ENCODE measurements around the gene DUS1L. TPM values are rescaled to one million over a fixed set of nuclear protein-coding genes. Genes with fewer than 3 reads are reported as not detected.

DUS1L gene
- total RNA-seq, 1 experiment from 2014 or later = 129 TPM

GRCh38 chr17:82014432-82014831, 51.2 kb downstream of the DUS1L start:
- Mint-ChIP-seq H3K9me3 (ENCODE audit: unreplicated experiment) (no peaks in the 10 kb centered on the region), H3K4me1 (ENCODE audit: low read depth, unreplicated experiment) (no peaks in the 10 kb centered on the region), H3K36me3 (ENCODE audit: insufficient read depth, unreplicated experiment) (peaks cover 31% of the 10 kb centered on the region), H3K27me3 (ENCODE audit: insufficient read depth, unreplicated experiment) (no peaks in the 10 kb centered on the region), H3K27ac (ENCODE audit: unreplicated experiment) (no peak overlapping the region), H3K4me3 (ENCODE audit: unreplicated experiment) (no peak overlapping the region)
- no peaks in the 10 kb centered on the region for H3K9me3 ChIP-seq
- POLR2A ChIA-PET = no interaction called here
- no TSS peak for BruUV-seq (replicated peaks)
- CTCF ChIA-PET = no interaction called here
- H3K27me3 ChIP-seq (replicated peaks; ENCODE audit: control insufficient read depth, insufficient read depth, low read length) = no peaks in the 10 kb centered on the region
- intact Hi-C loops (cut with micrococcal nuclease; ENCODE audit: unreplicated experiment) = no loop called here
- TF ChIP-seq CTCF (IDR thresholded peaks at IDR 0.05; ENCODE audit: insufficient read depth in 1 of 2, low read depth in 1 of 2, low read length in 1 of 2, severe bottlenecking in 1 of 2, unreplicated experiment in 1 of 2) = no peak
- H3K4me3 ChIP-seq (ENCODE audit: low read depth, low read length) = no peak overlapping the region
- no peak for DNase-seq
- no peaks in the 10 kb centered on the region; the same call in 1 of the 2 replicates for H3K36me3 ChIP-seq (ENCODE audit: control insufficient read depth, insufficient read depth, low read length)
- H3K4me1 ChIP-seq = 0 out of 2 replicates have a peak, but pooled peaks cover 4% of the 10 kb centered on the region

- BruUV-seq (replicated peaks) = no TSS peak
- TF ChIP-seq CTCF (IDR thresholded peaks at IDR 0.05; ENCODE audit: insufficient read depth in 1 of 2, low read depth in 1 of 2, low read length in 1 of 2, severe bottlenecking in 1 of 2, unreplicated experiment in 1 of 2) = no peak
- H3K9me3 ChIP-seq = no peaks in the 10 kb centered on the region
- H3K27me3 ChIP-seq (replicated peaks; ENCODE audit: control insufficient read depth, insufficient read depth, low read length) = no peaks in the 10 kb centered on the region
- no peak for DNase-seq
- H3K4me1 Mint-ChIP-seq (ENCODE audit: low read depth, unreplicated experiment) = no peaks in the 10 kb centered on the region
- ChIA-PET CTCF (no interaction called here), POLR2A (no interaction called here)
- no peaks in the 10 kb centered on the region for H3K27me3 Mint-ChIP-seq (ENCODE audit: insufficient read depth, unreplicated experiment)
- no peaks in the 10 kb centered on the region; the same call in 1 of the 2 replicates for H3K36me3 ChIP-seq (ENCODE audit: control insufficient read depth, insufficient read depth, low read length)
- 0 out of 2 replicates have a peak, but pooled peaks cover 4% of the 10 kb centered on the region for H3K4me1 ChIP-seq
- H3K27ac Mint-ChIP-seq (ENCODE audit: unreplicated experiment) = no peak overlapping the region
- no peaks in the 10 kb centered on the region for H3K9me3 Mint-ChIP-seq (ENCODE audit: unreplicated experiment)
- H3K36me3 Mint-ChIP-seq (ENCODE audit: insufficient read depth, unreplicated experiment) = peaks cover 28% of the 10 kb centered on the region
- intact Hi-C loops (cut with micrococcal nuclease; ENCODE audit: unreplicated experiment) = no loop called here
- H3K4me3 ChIP-seq (ENCODE audit: low read depth, low read length) = no peak overlapping the region
- no peak overlapping the region for H3K4me3 Mint-ChIP-seq (ENCODE audit: unreplicated experiment)
These were observed 51.8 kb downstream of the DUS1L start for GRCh38 chr17:82013772-82014321.

GRCh38 chr17:82013341-82013740, 52.3 kb downstream of the DUS1L start:
- intact Hi-C loops (cut with micrococcal nuclease; ENCODE audit: unreplicated experiment) = no loop called here
- no peak for DNase-seq
- no peaks in the 10 kb centered on the region for H3K9me3 Mint-ChIP-seq (ENCODE audit: unreplicated experiment)
- Histone ChIP-seq H3K4me1 (0 out of 2 replicates have a peak, but pooled peaks cover 4% of the 10 kb centered on the region), H3K4me3 (ENCODE audit: low read depth, low read length) (no peak overlapping the region), H3K36me3 (ENCODE audit: control insufficient read depth, insufficient read depth, low read length) (no peaks in the 10 kb centered on the region), H3K9me3 (no peaks in the 10 kb centered on the region), H3K27me3 (replicated peaks; ENCODE audit: control insufficient read depth, insufficient read depth, low read length) (no peaks in the 10 kb centered on the region)
- H3K4me3 Mint-ChIP-seq (ENCODE audit: unreplicated experiment) = no peak overlapping the region
- POLR2A ChIA-PET = no interaction called here
- BruUV-seq (replicated peaks) = no TSS peak
- H3K36me3 Mint-ChIP-seq (ENCODE audit: insufficient read depth, unreplicated experiment) = peaks cover 25% of the 10 kb centered on the region
- CTCF ChIA-PET = no interaction called here
- H3K27ac Mint-ChIP-seq (ENCODE audit: unreplicated experiment) = peak overlapping the region; percentile 55
- H3K4me1 Mint-ChIP-seq (ENCODE audit: low read depth, unreplicated experiment) = no peaks in the 10 kb centered on the region
- no peaks in the 10 kb centered on the region for H3K27me3 Mint-ChIP-seq (ENCODE audit: insufficient read depth, unreplicated experiment)
- TF ChIP-seq CTCF (IDR thresholded peaks at IDR 0.05; ENCODE audit: insufficient read depth in 1 of 2, low read depth in 1 of 2, low read length in 1 of 2, severe bottlenecking in 1 of 2, unreplicated experiment in 1 of 2) = no peak
